Hepatic stellate cell (primary cell): Measurements from ENCODE around the gene MSRB1.
A peak's percentile ranks its signal among the peaks of the same experiment; 100 is the strongest.

ENCODE experiments used
- DNase-seq: peaks from one replicate; pipeline ENCODE4 v3.0.0; 2011; ENCODE audit warnings: low spot score

The MSRB1 gene, protein sequence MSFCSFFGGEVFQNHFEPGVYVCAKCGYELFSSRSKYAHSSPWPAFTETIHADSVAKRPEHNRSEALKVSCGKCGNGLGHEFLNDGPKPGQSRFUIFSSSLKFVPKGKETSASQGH

DNA sequence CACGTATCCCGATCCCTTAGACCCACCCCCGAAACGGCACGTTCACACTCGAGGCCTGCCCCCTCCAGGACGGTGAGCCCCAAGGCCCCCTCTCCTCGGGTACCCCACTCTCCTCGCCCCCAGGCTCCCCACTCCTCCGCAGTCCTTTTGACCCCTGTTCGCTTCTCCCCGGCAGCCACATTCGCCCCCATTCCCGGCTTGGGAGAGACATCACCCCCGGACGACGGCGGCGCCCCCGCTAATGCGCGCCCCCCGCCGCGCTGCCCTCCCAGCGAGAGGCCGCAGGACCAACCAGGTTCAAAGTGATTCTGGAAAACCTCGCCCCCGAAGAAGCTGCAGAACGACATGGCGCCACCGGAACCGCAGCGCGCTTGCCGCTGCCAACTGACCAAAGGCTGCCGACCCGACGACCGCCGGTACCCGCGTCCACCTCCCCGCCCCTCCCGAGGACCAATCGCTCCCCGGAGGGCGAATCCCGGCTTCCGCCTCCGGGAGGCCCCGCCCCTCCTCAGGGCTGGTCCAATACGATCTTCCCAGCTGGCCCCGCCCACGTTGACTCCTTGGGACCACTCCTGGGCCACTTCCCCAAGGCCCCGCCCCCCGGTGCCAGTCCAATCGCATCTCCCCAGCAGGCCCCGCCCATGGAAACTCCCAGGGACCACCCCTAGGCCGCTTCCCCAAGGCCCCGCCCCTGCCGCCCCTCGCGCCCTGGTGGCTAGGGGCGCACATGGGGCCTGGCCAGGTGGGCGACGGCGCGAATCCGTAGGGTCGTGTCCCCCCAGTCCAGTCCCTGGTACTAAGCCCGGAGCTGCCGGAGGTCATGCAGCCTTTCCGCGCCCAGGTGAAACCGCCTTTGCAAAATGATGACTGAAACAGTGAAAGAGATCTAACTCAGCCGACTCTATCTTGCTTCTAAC is at the start of gene MSRB1:
Gene MSRB1, minus strand, starts transcription at position 390 of the 917 bp plus-strand sequence. Its CDS starts 43 bp downstream, at position 347.
- DNase-seq, result peak; percentile 100

DNA sequence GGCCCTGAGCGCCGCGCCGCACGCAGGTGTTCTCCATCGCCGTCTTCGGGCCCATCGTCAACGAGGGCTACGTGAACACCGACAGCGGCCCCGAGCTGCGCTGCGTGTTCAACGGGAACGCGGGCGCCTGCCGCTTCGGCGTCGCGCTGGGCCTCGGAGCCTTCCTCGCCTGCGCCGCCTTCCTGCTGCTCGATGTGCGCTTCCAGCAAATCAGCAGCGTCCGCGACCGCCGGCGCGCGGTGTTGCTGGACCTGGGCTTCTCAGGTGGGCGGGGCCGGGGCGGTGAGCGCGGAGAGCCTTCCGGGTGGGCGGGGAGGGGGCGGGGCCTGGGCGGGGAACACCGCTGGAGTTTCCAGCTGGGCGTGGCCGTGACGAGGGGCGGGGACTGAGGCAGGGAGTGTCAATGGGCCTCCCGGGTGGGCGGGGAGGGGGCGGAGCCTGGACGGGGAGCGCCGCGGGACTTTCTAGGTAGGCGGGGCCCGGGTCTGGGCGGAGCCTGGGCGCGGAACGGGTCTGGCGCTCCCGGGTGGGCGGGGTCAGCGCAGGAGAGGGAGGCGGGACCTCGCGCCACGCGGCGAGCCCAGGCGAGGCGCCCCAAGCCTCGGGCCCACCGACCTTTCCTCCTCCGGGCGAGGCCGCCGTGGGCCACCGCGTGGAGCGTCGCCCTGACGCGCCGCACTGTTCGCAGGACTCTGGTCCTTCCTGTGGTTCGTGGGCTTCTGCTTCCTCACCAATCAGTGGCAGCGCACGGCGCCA is 49.1 kb upstream of the MSRB1 start:
- DNase-seq, result peak; percentile 90

DNA sequence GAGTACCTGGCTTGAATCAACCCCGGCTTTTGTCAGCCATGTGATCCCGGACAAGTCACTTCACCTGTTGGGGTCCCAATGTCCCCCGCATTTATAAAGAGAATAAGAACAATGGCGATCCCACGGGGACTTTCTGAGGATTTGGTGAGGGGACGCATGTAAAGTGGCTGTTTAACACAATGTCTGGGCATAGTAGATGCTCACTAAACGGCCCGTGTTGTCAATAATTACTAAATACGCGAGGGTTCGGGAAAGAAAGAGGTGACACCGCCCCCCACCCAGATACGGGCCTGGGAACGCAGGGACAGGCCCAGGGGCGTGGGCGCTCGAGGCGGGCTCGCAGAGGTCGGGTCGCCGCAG is 48.6 kb upstream of the MSRB1 start:
- no peak for DNase-seq

DNA sequence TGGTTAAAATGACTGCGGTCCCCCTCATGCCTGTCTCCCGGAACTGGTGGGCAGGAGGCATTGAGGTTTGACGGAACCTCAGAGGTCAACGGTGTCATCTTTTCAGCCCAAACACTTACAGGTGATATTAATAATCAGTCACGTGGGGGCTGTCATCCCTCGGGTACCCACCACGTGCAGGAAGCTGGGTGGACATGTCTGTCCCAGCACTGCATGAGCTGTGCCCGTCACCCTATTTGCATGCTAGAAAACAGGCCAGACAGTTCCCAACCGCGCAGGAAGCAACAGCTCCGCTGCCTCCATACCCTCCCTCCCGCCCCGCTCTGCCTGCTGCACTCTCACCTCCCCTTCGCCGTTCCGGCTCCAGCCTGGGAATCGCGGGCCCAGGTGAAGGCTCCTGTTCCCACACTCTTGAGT is 48.1 kb upstream of the MSRB1 start:
- no peak for DNase-seq

DNA sequence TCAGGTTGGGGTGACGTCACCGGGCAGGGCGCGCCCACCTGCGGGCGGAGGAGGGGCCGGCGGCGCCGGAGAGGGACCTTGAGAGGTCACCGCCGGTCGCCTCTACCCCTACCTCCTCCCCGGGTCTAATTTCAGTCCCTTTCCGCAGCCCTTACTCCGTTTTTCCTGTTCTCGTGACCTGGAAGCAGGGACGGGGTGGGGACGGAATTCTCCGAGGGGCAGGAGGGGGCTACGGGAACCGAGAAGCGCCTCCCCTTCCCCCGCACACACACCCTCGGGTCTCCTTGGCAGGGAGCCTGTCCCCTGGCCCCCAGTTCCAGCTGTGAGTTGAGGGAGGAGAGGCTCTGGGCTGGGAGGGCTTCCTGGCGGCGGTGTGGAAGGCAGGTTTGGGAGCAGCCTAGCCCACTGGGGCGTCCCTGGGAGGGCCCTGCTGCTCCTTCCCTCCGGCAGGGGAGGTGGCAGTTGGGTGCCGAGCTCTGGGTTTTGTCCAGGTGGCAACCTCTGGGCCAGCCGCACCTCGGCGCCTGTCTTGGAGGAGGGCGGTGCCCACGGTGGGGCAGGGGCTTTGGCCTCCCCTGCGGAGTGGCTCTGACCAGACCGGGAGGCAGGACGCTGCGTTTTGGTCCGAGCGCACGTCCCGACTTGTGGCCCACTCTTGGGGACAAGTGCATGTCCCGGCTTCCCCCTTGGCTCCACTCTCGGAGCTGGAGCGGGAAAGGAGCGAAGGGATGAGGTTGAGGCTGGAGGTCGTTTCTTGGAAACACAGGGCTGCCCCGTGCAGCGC is 47.5 kb upstream of the MSRB1 start:
- no peak for DNase-seq

DNA sequence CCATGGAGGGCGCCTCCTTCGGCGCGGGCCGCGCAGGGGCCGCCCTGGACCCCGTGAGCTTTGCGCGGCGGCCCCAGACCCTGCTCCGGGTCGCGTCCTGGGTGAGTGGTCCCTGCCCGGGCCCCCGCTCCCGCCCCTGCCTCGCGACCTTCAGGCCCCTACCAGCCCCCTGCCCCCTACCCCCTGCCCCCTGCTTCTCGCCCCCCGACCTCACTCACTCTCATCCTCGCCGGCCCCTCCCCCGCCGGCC is 47.0 kb upstream of the MSRB1 start:
- no peak for DNase-seq

DNA sequence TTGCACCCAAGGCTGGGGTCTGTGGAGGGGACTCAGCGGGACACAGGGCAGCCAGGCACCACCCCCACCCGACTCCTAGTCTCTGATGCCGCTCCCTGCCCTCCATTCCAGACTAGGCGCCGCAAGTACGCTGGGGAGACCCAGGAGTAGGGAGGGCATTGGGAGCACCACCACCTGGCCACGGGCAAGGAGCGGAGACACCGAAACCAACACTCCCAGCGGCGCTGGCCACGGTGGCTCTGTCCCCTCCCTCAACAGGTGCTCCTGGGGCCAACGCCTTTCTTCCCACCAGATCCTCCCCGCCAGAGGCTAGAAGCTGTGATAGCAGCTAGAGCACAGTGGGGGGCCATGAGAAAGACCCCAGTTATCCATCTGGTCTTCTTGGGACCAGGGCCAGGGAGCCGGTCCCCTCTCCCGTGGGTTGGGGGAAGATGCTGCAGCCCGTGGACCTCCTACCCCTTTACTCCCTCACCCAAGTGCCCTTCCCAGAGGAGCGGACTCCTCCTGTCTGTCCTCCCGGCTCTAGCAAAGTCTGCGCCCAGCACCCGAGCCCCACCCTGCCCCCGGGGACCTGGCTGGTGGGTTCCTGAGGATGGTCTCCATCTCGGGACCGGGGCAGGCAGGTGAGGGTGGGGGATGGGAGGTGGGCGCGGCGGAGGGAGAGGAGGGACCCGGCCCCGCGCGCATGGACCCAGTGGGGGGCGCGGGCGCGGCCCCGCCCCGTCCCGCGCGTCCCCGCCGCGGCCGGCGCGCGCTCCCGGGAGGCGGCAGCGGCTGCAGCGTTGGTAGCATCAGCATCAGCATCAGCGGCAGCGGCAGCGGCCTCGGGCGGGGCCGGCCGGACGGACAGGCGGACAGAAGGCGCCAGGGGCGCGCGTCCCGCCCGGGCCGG is 46.5 kb upstream of the MSRB1 start, which contains the start of gene SYNGR3:
Gene SYNGR3, plus strand, starts transcription at position 762 of the 892 bp plus-strand sequence. CDS start 133 bp downstream, outside the sequence.
- DNase-seq, result no peak

DNA sequence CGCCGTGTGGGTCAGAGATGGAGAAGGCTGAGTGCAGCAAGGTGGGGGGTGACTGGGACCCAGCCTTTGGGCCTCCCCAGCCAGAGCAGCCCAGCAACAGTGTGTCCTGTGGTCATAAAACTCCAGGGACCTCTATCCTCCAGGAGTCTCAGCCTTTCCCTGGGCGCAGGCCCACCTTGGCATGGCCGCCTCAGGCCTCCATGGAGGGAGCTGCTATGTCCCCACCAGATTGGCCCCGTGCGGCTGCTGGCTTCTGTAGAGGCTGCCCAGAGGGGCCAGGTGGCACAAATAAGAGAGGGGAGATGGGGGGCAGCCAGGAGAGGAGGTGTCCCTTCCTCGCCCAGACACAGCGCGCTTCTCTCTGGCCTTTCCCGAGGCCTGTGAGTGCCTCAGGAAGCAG is 44.2 kb upstream of the MSRB1 start:
- no peak for DNase-seq

DNA sequence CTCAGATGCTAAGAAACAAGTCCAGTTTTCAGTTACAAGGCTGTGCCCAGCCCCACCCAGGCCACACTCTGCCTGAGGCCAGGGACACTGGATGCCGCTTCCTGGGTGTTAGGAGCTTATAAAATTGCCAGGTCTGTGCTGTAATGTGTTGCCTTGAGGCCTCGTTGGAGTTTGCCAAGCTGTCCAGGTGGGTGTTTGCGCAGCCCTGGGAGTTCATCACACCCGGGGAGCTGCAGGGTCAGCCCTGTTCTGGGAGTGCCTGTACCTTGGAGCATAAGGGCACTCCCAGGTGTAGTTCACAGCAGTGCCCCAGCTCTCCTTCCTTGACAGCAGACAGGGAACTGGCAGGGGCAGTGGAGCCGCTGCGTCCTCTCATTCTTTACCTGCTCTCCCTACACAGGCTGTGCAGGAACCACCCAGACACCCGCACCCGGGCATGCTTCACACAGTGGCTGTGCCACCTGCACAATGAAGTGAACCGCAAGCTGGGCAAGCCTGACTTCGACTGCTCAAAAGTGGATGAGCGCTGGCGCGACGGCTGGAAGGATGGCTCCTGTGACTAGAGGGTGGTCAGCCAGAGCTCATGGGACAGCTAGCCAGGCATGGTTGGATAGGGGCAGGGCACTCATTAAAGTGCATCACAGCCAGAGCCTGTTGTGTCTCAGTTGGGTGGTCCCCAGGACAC is 42.6 kb upstream of the MSRB1 start:
- DNase-seq, result no peak

DNA sequence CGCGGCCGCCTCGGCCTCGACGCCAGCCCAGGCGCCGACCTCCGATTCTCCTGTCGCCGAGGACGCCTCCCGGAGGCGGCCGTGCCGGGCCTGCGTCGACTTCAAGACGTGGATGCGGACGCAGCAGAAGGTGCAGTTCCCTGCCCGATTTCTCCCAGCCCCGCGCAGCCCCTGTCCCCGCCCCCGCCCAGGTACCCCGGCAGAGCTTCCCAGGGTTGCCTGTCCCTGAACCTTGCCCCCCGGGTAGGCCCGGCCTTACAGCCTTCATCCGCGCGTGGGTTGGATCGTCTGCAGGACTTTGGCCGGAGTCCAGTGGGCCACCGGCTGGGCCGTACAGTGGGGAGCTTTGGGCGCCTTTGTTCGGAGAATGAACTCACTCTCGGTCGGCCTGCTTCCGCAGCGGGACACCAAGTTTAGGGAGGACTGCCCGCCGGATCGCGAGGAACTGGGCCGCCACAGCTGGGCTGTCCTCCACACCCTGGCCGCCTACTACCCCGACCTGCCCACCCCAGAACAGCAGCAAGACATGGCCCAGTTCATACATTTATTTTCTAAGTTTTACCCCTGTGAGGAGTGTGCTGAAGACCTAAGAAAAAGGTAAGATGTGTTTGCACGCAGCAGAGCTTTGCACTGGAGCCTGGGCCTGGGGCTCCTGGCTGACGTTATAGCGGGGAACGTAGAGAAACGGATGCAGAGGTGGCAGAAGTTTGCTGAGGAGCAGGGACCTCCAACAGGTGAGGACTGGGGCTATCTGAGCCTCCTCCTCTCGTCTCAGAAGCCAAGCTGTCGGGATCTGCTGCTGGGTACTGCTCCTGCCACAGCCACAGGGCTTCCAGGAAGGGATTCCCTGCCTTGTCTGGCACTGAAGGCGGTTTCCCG is 41.6 kb upstream of the MSRB1 start:
- peak; percentile 59 for DNase-seq

DNA sequence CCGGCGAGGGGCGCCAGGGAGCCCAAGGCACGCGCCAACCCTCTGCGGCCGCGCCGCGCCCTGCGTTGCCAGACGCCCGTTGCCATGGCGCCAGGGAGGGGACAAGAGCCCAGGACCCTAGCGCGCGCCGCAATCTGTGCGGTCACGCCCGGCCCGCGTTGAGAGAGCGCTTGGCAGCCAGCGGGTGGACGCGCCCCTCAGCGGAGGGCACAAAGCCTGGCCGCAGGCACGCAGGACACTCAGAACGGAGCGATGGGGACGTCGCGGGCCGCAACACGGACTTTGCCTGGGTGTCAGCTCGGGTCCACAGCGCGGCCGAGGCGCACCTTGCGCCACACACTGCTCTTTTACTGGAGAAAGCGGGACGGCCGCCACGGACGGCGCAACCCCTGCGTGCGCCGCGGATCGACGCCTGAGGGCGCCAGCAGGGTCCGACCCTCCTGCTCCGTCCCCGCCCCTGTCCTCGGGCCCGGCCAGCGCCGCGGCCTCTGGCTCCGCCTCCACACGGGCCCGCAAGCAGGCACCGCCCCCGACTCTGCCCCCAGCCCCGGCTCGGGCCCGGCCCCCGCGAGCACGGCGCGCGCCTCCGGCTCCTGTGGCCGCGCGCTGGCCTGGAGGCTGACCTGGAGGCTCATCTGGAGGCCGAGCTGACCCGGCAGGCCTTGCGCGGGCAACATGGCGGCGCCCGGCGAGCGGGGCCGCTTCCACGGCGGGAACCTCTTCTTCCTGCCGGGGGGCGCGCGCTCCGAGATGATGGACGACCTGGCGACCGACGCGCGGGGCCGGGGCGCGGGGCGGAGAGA is 40.7 kb upstream of the MSRB1 start, which contains the start of gene GFER:
Gene GFER, plus strand, starts transcription at position 650 of the 803 bp plus-strand sequence. Its CDS starts 26 bp downstream, at position 676.
- DNase-seq, result peak; percentile 98

DNA sequence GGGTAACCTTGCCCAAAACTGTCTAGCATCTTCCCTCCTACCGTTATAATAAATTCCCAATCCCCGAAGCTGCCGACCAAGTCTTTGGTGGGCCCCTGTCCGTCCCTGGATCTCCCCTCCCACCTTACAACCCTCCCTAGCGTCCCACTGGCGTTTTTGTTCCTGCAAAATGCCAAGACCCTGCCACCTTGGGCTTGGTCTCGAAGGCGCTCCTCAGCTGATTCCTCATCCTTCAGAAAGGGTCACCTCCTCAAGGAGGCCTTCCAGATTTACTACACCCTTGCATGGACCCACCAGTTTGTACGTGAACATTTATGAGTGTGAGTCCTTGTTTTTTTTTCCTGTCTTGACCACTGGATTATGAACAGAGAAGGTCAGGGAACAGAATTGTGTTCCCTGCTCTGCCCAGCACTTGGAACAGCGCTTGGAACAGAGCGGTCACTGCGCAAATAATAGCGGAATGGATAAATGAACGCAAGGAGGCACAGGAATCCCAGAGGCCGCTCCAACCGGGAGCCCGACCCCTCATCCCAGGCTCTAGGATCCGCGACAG is 40.1 kb upstream of the MSRB1 start:
- no peak for DNase-seq

DNA sequence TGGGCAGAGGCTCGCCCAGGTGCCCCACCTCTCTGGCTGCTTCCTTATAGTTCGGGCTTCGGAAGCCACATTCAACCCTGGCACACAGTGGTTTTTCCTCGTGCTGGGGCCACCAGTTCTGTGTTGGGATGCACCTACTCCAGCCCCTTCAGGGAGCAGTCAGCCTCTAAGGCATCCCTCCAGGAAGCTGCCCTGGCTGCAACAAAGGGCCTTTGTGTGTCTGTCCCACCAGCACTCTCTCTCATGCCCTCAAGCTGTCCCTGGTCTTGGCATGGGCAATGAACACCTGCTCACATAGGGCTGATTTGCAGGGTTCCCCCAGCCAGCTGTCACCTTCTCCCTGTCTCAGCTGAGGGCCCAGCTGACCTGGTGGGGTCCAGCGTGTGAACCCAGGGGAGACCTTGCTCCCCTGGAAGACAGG is 39.0 kb upstream of the MSRB1 start:
- DNase-seq, result no peak

DNA sequence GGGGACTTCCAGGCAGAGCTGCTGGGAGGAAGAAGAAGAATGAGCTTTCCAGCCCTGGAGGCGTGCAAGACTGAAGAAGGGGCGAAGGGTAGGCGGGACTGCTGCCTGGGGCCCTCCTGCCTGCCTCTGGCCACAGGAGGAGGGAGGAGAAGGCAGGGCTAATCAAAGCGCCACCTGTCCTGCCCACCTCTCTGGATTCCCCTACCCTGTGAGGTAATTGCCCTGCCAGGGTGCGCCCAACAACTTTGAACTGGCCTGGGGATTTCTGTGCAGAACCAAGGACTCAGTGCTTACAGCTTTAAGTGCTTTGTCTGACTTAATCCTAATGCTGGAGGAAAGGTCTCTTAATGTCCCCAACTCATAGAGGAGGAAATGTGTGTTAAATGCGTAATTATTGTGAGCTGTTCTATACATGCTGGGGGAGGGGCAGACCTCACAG is 38.4 kb upstream of the MSRB1 start, which contains the start of gene NOXO1:
Gene NOXO1, minus strand, starts transcription at position 72 of the 439 bp plus-strand sequence. CDS start 290 bp downstream, outside the sequence.
- DNase-seq, result no peak

DNA sequence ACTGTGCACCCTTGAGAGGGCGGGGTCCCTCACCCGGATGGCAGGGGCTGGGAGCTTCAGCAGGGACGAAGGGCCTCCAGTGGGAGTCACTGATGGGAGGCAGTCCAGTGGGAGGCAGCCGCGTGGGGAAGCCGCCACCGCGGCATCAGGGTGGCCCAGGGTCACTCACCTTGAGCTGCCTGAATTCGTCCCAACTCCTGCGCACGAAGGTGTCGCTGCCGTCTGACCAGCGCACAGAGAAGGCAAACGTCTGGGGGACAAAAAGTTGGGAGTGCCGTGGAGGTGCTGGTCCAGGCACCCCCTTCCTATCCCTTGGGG is 37.7 kb upstream of the MSRB1 start:
- DNase-seq, result no peak

DNA sequence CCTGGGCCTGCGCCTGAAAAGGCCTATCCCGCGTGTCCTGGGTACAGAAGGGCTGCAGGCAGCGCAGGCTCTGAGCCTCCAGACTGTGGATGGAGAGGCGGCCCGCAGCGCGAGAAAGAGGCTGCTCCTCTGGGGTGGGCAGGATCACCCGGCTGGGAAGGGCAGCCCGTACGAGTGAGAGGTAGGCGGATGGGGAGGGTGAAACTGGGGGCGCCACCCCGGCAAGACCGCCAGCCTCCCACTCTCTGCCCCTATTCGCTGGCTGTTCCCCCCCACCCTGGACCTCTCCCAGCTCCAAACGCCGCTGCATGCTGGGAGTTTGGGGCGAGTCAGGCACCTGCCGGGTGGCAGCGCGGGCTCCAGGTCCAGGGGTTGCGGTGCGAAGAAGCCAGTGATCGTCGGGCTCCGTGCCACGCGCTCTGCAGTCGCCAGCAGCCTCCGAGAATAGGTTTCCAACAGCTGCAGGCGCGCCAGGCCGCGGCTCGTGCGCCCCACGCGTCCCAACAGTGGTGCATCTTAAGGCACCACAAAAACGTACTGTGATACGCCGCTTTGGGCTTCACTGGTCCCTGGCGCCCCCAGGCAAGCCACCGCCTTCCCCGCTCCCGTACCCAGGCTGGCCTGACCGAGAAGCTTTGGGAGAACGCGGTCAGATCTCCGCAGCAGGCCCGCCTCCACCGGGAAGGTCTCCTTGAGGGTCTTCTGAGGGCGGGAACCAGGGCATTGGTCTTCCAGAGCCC is 37.2 kb upstream of the MSRB1 start:
- no peak for DNase-seq

DNA sequence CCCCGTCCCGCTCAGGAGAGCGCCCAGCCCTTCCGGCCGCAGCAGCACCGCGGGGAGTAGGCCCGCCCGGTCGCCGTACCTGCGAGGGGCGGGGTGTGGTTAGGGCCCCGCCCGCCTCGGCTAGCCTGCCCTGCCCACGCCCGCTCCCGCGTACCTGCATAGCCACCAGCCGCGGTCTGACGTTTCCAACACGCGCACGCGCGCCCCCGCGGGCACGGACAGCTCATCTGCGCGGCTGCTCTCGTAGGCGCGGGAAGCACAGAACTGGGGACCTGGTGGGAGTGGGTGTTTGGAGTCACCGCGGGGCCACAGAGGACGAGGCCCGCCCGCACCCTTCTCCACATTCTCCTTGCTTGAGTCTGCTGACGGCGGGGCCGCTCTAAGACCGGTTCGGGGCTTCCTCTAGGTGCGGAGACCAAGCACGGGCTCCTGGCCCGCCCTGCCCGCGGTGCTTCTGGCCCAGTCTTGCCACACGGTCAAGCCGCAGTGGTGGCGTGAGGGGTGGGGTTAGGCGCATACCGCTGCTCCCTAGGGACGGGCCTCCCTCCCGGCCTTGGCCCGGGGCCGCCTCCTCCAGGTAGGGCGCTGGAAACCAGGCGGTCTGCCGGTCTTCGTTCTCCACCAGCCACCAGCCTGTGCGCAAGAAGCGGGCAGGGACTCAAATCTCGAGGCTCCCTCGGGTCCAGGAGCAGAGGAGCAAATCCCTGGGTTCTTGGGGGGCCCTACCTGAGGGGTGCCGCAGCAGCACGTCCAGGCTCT is 36.5 kb upstream of the MSRB1 start:
- DNase-seq, result no peak
